BE2C (cell line): ENCODE data around the gene OR5K4.
A peak's percentile ranks its signal among the peaks of the same experiment; 100 is the strongest.

Source experiments
- DNase-seq: peaks from one replicate; pipeline ENCODE4 v3.0.0-alpha.2; 2020
- H3K27me3 ChIP-seq: fragments of 250-450 bp; sonication (Bioruptor Pico); 2 replicates; pipeline ENCODE4 v1.5.1; 2020; ENCODE audit warnings: mild to moderate bottlenecking
- H3K36me3 ChIP-seq: fragments of 250-450 bp; sonication (Bioruptor Pico); 2 replicates; pipeline ENCODE4 v1.5.1; 2020; ENCODE audit warnings: mild to moderate bottlenecking
- H3K4me1 ChIP-seq: fragments of 250-450 bp; sonication (Bioruptor Pico); 2 replicates; pipeline ENCODE4 v1.5.1; 2020
- H3K4me3 ChIP-seq: 2 replicates; pipeline ENCODE4 v1.5.1; 2011; ENCODE audit warnings: low read depth, low read length
- H3K9me3 ChIP-seq: fragments of 250-450 bp; sonication (Bioruptor Pico); 2 replicates; pipeline ENCODE4 v1.5.1; 2020
- CTCF ChIP-seq: IDR thresholded peaks from 2 replicates; pipeline ENCODE4 v1.5.1; 2012; ENCODE audit warnings: mild to moderate bottlenecking, low read depth, low read length

OR5K4 gene

GRCh38 chr3:98326945-98327344 lies 26.7 kb upstream of the OR5K4 start:
- no peak for TF ChIP-seq CTCF
- DNase-seq, result no peak
- Histone ChIP-seq H3K4me1 (no peaks in the 10 kb centered on the region), H3K9me3 (no peaks in the 10 kb centered on the region), H3K36me3 (no peaks in the 10 kb centered on the region), H3K27me3 (peaks cover 8% of the 10 kb centered on the region), H3K4me3 (no peak overlapping the region)

GRCh38 chr3:98328933-98329332 lies 24.7 kb upstream of the OR5K4 start:
- Histone ChIP-seq H3K9me3 (no peaks in the 10 kb centered on the region), H3K4me1 (no peaks in the 10 kb centered on the region), H3K4me3 (no peak overlapping the region), H3K36me3 (no peaks in the 10 kb centered on the region), H3K27me3 (peaks cover 5% of the 10 kb centered on the region; the same call in 1 of the 2 replicates)
- TF ChIP-seq CTCF, result no peak
- DNase-seq, result no peak

- Histone ChIP-seq H3K4me1 (no peaks in the 10 kb centered on the region), H3K36me3 (no peaks in the 10 kb centered on the region), H3K9me3 (no peaks in the 10 kb centered on the region), H3K27me3 (peaks cover 5% of the 10 kb centered on the region; the same call in 1 of the 2 replicates), H3K4me3 (no peak overlapping the region)
- TF ChIP-seq CTCF, result peak; percentile 89
- DNase-seq, result peak; percentile 52
Observed at GRCh38 chr3:98329392-98330124, 24.1 kb upstream of the OR5K4 start.

GRCh38 chr3:98331329-98331728 lies 22.3 kb upstream of the OR5K4 start:
- no peak for DNase-seq
- Histone ChIP-seq H3K27me3 (0 out of 2 replicates have a peak, but pooled peaks cover 2% of the 10 kb centered on the region), H3K9me3 (no peaks in the 10 kb centered on the region), H3K36me3 (no peaks in the 10 kb centered on the region), H3K4me3 (no peak overlapping the region), H3K4me1 (no peaks in the 10 kb centered on the region)
- TF ChIP-seq CTCF, result no peak

- Histone ChIP-seq H3K4me1 (no peaks in the 10 kb centered on the region), H3K4me3 (no peak overlapping the region), H3K36me3 (no peaks in the 10 kb centered on the region), H3K9me3 (no peaks in the 10 kb centered on the region), H3K27me3 (peaks cover 13% of the 10 kb centered on the region)
- no peak for TF ChIP-seq CTCF
- no peak for DNase-seq
Observed at GRCh38 chr3:98333989-98334606, 19.6 kb upstream of the OR5K4 start.

- no peak for TF ChIP-seq CTCF
- Histone ChIP-seq H3K9me3 (no peaks in the 10 kb centered on the region), H3K4me1 (no peaks in the 10 kb centered on the region; the same call in 1 of the 2 replicates), H3K4me3 (no peak overlapping the region), H3K36me3 (no peaks in the 10 kb centered on the region), H3K27me3 (peaks cover 15% of the 10 kb centered on the region)
- no peak for DNase-seq
Observed at GRCh38 chr3:98339031-98339430, 14.6 kb upstream of the OR5K4 start.
